ENCODE measurements around the gene SCGB2B2. TPM values are rescaled to one million over a fixed set of nuclear protein-coding genes. Genes with fewer than 3 reads are reported as not detected.
A peak's percentile ranks its signal among the peaks of the same experiment; 100 is the strongest.

SCGB2B2 gene
- total RNA-seq, 1 experiment from 2014 or later = 0.20 TPM

DNA sequence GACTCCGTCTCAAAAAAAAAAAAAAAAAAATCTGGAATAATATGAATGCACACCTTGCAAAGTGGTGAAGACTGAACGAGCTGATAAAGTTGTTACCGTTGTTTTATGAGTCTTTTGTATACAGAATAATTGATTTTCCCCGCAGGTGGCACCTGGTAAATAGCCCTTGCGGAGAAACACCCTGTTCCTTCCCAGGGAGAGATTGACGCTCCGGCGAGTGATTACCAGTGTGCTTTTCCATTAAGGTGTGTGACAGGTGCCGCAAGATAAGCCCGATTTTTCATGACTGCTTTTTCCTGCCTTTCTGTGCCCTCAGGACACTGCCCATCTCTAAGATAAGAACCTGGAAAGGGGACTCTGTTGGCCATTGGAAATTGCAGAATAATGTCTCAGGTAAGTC is 1.5 kb upstream of the SCGB2B2 start (continued):
- TF ChIP-seq, protein P1, sequence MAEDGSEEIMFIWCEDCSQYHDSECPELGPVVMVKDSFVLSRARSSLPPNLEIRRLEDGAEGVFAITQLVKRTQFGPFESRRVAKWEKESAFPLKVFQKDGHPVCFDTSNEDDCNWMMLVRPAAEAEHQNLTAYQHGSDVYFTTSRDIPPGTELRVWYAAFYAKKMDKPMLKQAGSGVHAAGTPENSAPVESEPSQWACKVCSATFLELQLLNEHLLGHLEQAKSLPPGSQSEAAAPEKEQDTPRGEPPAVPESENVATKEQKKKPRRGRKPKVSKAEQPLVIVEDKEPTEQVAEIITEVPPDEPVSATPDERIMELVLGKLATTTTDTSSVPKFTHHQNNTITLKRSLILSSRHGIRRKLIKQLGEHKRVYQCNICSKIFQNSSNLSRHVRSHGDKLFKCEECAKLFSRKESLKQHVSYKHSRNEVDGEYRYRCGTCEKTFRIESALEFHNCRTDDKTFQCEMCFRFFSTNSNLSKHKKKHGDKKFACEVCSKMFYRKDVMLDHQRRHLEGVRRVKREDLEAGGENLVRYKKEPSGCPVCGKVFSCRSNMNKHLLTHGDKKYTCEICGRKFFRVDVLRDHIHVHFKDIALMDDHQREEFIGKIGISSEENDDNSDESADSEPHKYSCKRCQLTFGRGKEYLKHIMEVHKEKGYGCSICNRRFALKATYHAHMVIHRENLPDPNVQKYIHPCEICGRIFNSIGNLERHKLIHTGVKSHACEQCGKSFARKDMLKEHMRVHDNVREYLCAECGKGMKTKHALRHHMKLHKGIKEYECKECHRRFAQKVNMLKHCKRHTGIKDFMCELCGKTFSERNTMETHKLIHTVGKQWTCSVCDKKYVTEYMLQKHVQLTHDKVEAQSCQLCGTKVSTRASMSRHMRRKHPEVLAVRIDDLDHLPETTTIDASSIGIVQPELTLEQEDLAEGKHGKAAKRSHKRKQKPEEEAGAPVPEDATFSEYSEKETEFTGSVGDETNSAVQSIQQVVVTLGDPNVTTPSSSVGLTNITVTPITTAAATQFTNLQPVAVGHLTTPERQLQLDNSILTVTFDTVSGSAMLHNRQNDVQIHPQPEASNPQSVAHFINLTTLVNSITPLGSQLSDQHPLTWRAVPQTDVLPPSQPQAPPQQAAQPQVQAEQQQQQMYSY (CRISPR knock-in tag; IDR thresholded peaks at IDR 0.05) = no peak

DNA sequence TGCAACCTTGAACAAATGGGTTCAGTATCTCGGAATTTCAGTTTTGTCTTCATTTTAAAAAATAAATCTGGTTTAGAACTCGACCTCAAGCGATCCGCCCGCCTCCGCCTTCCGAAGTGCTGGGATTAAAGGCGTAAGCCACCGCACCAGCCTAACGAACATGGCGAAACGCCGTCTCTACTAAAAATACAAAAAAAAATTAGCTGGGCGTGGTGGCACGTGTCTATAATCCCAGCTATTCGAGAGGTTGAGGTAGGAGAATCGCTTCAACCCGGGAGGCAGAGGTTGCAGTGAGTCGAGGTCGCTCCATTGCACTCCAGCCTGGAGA is 1.1 kb upstream of the SCGB2B2 start:
- H3K27ac Mint-ChIP-seq = peak overlapping the region; percentile 65
- ChIA-PET CTCF (interaction anchor here (0.7 to 1.3 kb wide), 8 partner anchors 10 to 636 kb away, joined by 3 to 6 read pairs (median 4); no protein-coding TSS in a partner anchor), POLR2A (interaction anchor here (0.5 to 1.3 kb wide), 4 partner anchors 11 to 322 kb away, joined by 3 to 6 read pairs (median 4); partner anchors contain the start of gene GRAMD1A)
- peaks cover 37% of the 10 kb centered on the region for H3K36me3 Mint-ChIP-seq
- H3K9me3 Mint-ChIP-seq = peaks cover 6% of the 10 kb centered on the region
- peaks cover 19% of the 10 kb centered on the region for H3K4me1 Mint-ChIP-seq
- no peak for DNase-seq (ENCODE audit: low spot score)
- H3K27me3 Mint-ChIP-seq (ENCODE audit: low read depth) = peaks cover 20% of the 10 kb centered on the region
- peak overlapping the region; percentile 99 for H3K4me3 Mint-ChIP-seq
- no peak for ATAC-seq
- TF ChIP-seq, protein P2, sequence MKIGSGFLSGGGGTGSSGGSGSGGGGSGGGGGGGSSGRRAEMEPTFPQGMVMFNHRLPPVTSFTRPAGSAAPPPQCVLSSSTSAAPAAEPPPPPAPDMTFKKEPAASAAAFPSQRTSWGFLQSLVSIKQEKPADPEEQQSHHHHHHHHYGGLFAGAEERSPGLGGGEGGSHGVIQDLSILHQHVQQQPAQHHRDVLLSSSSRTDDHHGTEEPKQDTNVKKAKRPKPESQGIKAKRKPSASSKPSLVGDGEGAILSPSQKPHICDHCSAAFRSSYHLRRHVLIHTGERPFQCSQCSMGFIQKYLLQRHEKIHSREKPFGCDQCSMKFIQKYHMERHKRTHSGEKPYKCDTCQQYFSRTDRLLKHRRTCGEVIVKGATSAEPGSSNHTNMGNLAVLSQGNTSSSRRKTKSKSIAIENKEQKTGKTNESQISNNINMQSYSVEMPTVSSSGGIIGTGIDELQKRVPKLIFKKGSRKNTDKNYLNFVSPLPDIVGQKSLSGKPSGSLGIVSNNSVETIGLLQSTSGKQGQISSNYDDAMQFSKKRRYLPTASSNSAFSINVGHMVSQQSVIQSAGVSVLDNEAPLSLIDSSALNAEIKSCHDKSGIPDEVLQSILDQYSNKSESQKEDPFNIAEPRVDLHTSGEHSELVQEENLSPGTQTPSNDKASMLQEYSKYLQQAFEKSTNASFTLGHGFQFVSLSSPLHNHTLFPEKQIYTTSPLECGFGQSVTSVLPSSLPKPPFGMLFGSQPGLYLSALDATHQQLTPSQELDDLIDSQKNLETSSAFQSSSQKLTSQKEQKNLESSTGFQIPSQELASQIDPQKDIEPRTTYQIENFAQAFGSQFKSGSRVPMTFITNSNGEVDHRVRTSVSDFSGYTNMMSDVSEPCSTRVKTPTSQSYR (CRISPR knock-in tag; IDR thresholded peaks at IDR 0.05) = no peak
- TF ChIP-seq, protein P3, sequence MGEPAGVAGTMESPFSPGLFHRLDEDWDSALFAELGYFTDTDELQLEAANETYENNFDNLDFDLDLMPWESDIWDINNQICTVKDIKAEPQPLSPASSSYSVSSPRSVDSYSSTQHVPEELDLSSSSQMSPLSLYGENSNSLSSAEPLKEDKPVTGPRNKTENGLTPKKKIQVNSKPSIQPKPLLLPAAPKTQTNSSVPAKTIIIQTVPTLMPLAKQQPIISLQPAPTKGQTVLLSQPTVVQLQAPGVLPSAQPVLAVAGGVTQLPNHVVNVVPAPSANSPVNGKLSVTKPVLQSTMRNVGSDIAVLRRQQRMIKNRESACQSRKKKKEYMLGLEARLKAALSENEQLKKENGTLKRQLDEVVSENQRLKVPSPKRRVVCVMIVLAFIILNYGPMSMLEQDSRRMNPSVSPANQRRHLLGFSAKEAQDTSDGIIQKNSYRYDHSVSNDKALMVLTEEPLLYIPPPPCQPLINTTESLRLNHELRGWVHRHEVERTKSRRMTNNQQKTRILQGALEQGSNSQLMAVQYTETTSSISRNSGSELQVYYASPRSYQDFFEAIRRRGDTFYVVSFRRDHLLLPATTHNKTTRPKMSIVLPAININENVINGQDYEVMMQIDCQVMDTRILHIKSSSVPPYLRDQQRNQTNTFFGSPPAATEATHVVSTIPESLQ (CRISPR knock-in tag; IDR thresholded peaks at IDR 0.05) = no peak
- TF ChIP-seq, protein P4, sequence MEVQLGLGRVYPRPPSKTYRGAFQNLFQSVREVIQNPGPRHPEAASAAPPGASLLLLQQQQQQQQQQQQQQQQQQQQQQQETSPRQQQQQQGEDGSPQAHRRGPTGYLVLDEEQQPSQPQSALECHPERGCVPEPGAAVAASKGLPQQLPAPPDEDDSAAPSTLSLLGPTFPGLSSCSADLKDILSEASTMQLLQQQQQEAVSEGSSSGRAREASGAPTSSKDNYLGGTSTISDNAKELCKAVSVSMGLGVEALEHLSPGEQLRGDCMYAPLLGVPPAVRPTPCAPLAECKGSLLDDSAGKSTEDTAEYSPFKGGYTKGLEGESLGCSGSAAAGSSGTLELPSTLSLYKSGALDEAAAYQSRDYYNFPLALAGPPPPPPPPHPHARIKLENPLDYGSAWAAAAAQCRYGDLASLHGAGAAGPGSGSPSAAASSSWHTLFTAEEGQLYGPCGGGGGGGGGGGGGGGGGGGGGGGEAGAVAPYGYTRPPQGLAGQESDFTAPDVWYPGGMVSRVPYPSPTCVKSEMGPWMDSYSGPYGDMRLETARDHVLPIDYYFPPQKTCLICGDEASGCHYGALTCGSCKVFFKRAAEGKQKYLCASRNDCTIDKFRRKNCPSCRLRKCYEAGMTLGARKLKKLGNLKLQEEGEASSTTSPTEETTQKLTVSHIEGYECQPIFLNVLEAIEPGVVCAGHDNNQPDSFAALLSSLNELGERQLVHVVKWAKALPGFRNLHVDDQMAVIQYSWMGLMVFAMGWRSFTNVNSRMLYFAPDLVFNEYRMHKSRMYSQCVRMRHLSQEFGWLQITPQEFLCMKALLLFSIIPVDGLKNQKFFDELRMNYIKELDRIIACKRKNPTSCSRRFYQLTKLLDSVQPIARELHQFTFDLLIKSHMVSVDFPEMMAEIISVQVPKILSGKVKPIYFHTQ (CRISPR knock-in tag; IDR thresholded peaks at IDR 0.05) = no peak
- no peak for TF ChIP-seq ZNF317 (CRISPR knock-in tag; IDR thresholded peaks at IDR 0.05; ENCODE audit: borderline replicate concordance, low read depth)
- TF ChIP-seq, protein P5, sequence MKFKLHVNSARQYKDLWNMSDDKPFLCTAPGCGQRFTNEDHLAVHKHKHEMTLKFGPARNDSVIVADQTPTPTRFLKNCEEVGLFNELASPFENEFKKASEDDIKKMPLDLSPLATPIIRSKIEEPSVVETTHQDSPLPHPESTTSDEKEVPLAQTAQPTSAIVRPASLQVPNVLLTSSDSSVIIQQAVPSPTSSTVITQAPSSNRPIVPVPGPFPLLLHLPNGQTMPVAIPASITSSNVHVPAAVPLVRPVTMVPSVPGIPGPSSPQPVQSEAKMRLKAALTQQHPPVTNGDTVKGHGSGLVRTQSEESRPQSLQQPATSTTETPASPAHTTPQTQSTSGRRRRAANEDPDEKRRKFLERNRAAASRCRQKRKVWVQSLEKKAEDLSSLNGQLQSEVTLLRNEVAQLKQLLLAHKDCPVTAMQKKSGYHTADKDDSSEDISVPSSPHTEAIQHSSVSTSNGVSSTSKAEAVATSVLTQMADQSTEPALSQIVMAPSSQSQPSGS (CRISPR knock-in tag; IDR thresholded peaks at IDR 0.05; ENCODE audit: borderline replicate concordance, low read depth) = no peak
- no peak for TF ChIP-seq FOXJ3 (CRISPR knock-in tag; IDR thresholded peaks at IDR 0.05; ENCODE audit: borderline replicate concordance)
- TF ChIP-seq NFYB (CRISPR knock-in tag; conservative IDR thresholded peaks at IDR 0.05; ENCODE audit: low read depth) = no peak
- TF ChIP-seq OVOL2 (CRISPR knock-in tag; IDR thresholded peaks at IDR 0.05; ENCODE audit: borderline replicate concordance) = no peak
- no peak for TF ChIP-seq SOX15 (CRISPR knock-in tag; IDR thresholded peaks at IDR 0.05)
- TF ChIP-seq, protein P6, sequence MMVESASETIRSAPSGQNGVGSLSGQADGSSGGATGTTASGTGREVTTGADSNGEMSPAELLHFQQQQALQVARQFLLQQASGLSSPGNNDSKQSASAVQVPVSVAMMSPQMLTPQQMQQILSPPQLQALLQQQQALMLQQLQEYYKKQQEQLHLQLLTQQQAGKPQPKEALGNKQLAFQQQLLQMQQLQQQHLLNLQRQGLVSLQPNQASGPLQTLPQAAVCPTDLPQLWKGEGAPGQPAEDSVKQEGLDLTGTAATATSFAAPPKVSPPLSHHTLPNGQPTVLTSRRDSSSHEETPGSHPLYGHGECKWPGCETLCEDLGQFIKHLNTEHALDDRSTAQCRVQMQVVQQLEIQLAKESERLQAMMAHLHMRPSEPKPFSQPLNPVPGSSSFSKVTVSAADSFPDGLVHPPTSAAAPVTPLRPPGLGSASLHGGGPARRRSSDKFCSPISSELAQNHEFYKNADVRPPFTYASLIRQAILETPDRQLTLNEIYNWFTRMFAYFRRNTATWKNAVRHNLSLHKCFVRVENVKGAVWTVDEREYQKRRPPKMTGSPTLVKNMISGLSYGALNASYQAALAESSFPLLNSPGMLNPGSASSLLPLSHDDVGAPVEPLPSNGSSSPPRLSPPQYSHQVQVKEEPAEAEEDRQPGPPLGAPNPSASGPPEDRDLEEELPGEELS (CRISPR knock-in tag; IDR thresholded peaks at IDR 0.05) = no peak
- no peak for TF ChIP-seq PRRX2 (CRISPR knock-in tag; IDR thresholded peaks at IDR 0.05)
- TF ChIP-seq RORB (CRISPR knock-in tag; IDR thresholded peaks at IDR 0.05) = no peak
